K562 (cell line): ENCODE results near the gene SPSB1. TPM values are rescaled to one million over a fixed set of nuclear protein-coding genes. Genes with fewer than 3 reads are reported as not detected.
A peak's percentile ranks its signal among the peaks of the same experiment; 100 is the strongest.

Experiments used
- ARID1B ChIP-seq: fragments of 450-650 bp; IDR thresholded peaks from 2 replicates; pipeline ENCODE4 v1.6.1; 2016; ENCODE audit warnings: antibody characterized with exemption, mild to moderate bottlenecking, inconsistent platforms
- BHLHE40 ChIP-seq: IDR thresholded peaks from 2 replicates; pipeline ENCODE4 v1.6.1; 2011; ENCODE audit warnings: low read length, improper control_type of control experiment
- CBFA2T2 ChIP-seq: fragments of 450-650 bp; conservative IDR thresholded peaks from 2 replicates; pipeline ENCODE4 v1.6.1; 2017; ENCODE audit warnings: mild to moderate bottlenecking
- CBFA2T3 ChIP-seq: fragments of 450-650 bp; IDR thresholded peaks from 2 replicates; pipeline ENCODE4 v1.6.1; 2017
- CHD4 ChIP-seq: fragments of 200-600 bp; sonication (generic); IDR thresholded peaks from 3 replicates; pipeline ENCODE4 v1.6.1; 2012; ENCODE audit warnings: low read depth, mild to moderate bottlenecking, mixed read lengths, low read length, inconsistent platforms; ENCODE audit not compliant: insufficient read depth, insufficient replicate concordance, poor library complexity, severe bottlenecking
- DPF2 ChIP-seq: fragments of 450-650 bp; IDR thresholded peaks from 2 replicates; pipeline ENCODE4 v1.6.1; 2016
- FOXM1 ChIP-seq, 2 experiments: fragments of 450-650 bp in 1 of 2; sonication (generic) in 1 of 2; formaldehyde crosslinking in 1 of 2; IDR thresholded peaks; 2 replicates each; pipeline versions ENCODE4 v1.6.1 to v1.9.0; 2017 to 2022; ENCODE audit warnings: low read depth in 2 of 2, mild to moderate bottlenecking in 2 of 2, missing genetic modification reagents in 1 of 2, moderate library complexity in 1 of 2
- HDAC1 ChIP-seq, 2 experiments: fragments of 450-650 bp; IDR thresholded peaks; 2 replicates each; pipeline ENCODE4 v1.6.1; 2016 to 2017; ENCODE audit warnings: inconsistent platforms in 1 of 2, mild to moderate bottlenecking in 1 of 2, moderate library complexity in 1 of 2
- HDAC2 ChIP-seq: fragments of 450-650 bp; IDR thresholded peaks from 2 replicates; pipeline ENCODE4 v1.6.1; 2016; ENCODE audit warnings: mild to moderate bottlenecking
- KDM1A ChIP-seq, 2 experiments: fragments of 450-650 bp; IDR thresholded peaks; 2 replicates each; pipeline ENCODE4 v1.6.1; 2016; ENCODE audit warnings: mild to moderate bottlenecking in 2 of 2
- KLF10 ChIP-seq: fragments of 250-450 bp; sonication (Bioruptor Pico); IDR thresholded peaks from 2 replicates; pipeline ENCODE4 v1.6.1; 2021; ENCODE audit warnings: matching md5 sums
- KLF16 ChIP-seq: IDR thresholded peaks from 2 replicates; pipeline ENCODE4 v1.6.1; 2016; ENCODE audit warnings: antibody characterized with exemption
- PHB2 ChIP-seq: fragments of 450-650 bp; IDR thresholded peaks from 2 replicates; pipeline ENCODE4 v1.6.1; 2017; ENCODE audit warnings: low read depth
- PHTF2 ChIP-seq: fragments of 250-450 bp; sonication (Bioruptor Pico); IDR thresholded peaks from 2 replicates; pipeline ENCODE4 v1.5.0; 2021; ENCODE audit warnings: mild to moderate bottlenecking
- RCOR1 ChIP-seq, 2 experiments: IDR thresholded peaks; 2 replicates each; pipeline ENCODE4 v1.6.1; 2012; ENCODE audit warnings: low read depth in 2 of 2, low read length in 2 of 2, borderline replicate concordance in 1 of 2, improper control_type of control experiment in 1 of 2
- SMARCA4 ChIP-seq: fragments of 450-650 bp; IDR thresholded peaks from 2 replicates; pipeline ENCODE4 v1.6.1; 2016
- STAT5A ChIP-seq: IDR thresholded peaks from 2 replicates; pipeline ENCODE4 v1.6.1; 2012; ENCODE audit warnings: low read length, inconsistent platforms, borderline replicate concordance
- TEAD1 ChIP-seq, 2 experiments: fragments of 450-650 bp in 1 of 2; sonication (generic) in 1 of 2; formaldehyde crosslinking; IDR thresholded peaks; 2 replicates each; pipeline versions ENCODE4 v1.4.0 to v1.8.0; 2020 to 2022; ENCODE audit warnings: mild to moderate bottlenecking in 2 of 2, missing genetic modification reagents in 1 of 2
- TEAD4 ChIP-seq, 2 experiments: sonication (generic) in 1 of 2; formaldehyde crosslinking in 1 of 2; IDR thresholded peaks; 2 replicates each; pipeline versions ENCODE4 v1.6.1 to v1.8.0; 2012 to 2022; ENCODE audit warnings: borderline replicate concordance in 1 of 2, inconsistent platforms in 1 of 2, low read length in 1 of 2, mild to moderate bottlenecking in 1 of 2, missing genetic modification reagents in 1 of 2
- ZBTB1 ChIP-seq: sonication (generic); formaldehyde crosslinking; IDR thresholded peaks from 2 replicates; pipeline ENCODE4 v1.8.1; 2023; ENCODE audit warnings: missing genetic modification reagents, low read depth, mild to moderate bottlenecking, borderline replicate concordance
- ZNF133 ChIP-seq: fragments of 250-450 bp; sonication (Bioruptor Pico); IDR thresholded peaks from 2 replicates; pipeline ENCODE4 v1.4.0; 2020; ENCODE audit warnings: mild to moderate bottlenecking
- ZNF146 ChIP-seq: IDR thresholded peaks from one replicate; pipeline ENCODE4 v1.6.1; 2018; ENCODE audit warnings: missing compliant biosample characterization; ENCODE audit not compliant: unreplicated experiment
- ZNF23 ChIP-seq: fragments of 250-450 bp; sonication (Bioruptor Pico); IDR thresholded peaks from 2 replicates; pipeline ENCODE4 v1.4.0; 2020; ENCODE audit warnings: mild to moderate bottlenecking
- ZNF232 ChIP-seq: sonication (generic); formaldehyde crosslinking; IDR thresholded peaks from 2 replicates; pipeline ENCODE4 v1.8.0; 2022; ENCODE audit warnings: mild to moderate bottlenecking, missing genetic modification reagents
- ZNF586 ChIP-seq: fragments of 450-650 bp; formaldehyde crosslinking; conservative IDR thresholded peaks from 2 replicates; pipeline ENCODE4 v1.4.0; 2020; ENCODE audit warnings: mild to moderate bottlenecking, moderate library complexity
- polyA plus RNA-seq, 8 experiments: library from polyadenylated mRNA; depleted of rRNA in 4 of 8; stranded (reverse) in 5 of 8; unstranded in 3 of 8; fragments of >200 nt; fragmentation: Nextera tagmentation in 2 of 8; fragmentation: Illumina TruSeq in 1 of 8; extraction: Ambion mirVana in 2 of 8; extraction: Trizol in 1 of 8; gene quantifications; 2 replicates each; pipeline versions ENCODE4 v1.2.1 to v1.2.3, GENCODE V29; 2011 to 2014; ENCODE audit warnings: inconsistent platforms in 1 of 8, missing spikeins in 1 of 8
- total RNA-seq, 7 experiments: library from RNA; depleted of rRNA in 6 of 7; stranded (reverse); fragments of >200 nt in 6 of 7; fragmentation: Illumina TruSeq in 2 of 7; extraction: Trizol in 2 of 7; gene quantifications; 2 replicates each; pipeline versions ENCODE4 v1.2.1 to v1.2.3, GENCODE V29; 2011 to 2021; ENCODE audit warnings: low replicate concordance in 1 of 7
- TF ChIP-seq, protein P1 (sequence below): fragments of 450-650 bp; formaldehyde crosslinking; IDR thresholded peaks from 2 replicates; pipeline ENCODE4 v1.4.0; 2022; ENCODE audit warnings: missing genetic modification characterization
- TF ChIP-seq, protein P2 (sequence below): fragments of 450-650 bp; IDR thresholded peaks from 2 replicates; pipeline ENCODE4 v1.6.1; 2016; ENCODE audit warnings: low read depth, mild to moderate bottlenecking, moderate library complexity

Gene SPSB1
- total and polyA plus RNA-seq, 9 of the 15 experiments (the other 6 are each of a cell fraction or from before 2014, with no cell fraction given) = 0.06 to 0.35 (median 0.14) TPM; not detected in 6

DNA sequence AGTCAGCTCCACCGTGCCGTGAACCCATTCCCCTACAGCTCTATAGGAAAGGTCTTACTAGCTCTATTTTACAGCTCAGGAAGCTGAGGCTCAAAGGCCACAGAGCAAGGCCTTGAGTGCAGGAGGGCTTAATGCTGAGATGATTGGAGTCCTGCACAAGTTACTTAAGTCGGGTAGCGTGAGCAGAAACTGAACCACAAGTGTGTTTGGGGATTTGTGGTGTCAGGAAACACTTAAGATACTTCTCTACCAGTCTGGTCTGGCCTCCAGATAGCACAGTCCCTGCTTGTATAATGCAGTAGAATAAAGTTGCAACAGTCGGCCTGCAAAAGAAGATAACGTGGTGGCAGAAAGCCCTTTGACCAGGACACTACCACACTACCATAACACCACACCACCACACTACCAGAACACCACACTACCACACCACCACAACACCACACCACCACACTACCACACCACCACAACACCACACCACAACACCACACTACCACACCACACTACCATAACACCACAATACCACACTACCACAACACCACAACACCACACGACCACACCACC lies 118.1 kb downstream of the SPSB1 start (continued):
- TF ChIP-seq RCOR1 (IDR thresholded peaks at IDR 0.05; ENCODE audit: borderline replicate concordance in 1 of 2, low read depth in 2 of 2, low read length in 2 of 2) (peak in 1 of 2 experiments; percentile 26; a peak in 1 of 4 replicates), TEAD4 (IDR thresholded peaks at IDR 0.05; ENCODE audit: low read length) (peak; percentile 84), TEAD4 (CRISPR knock-in tag; IDR thresholded peaks at IDR 0.05; ENCODE audit: borderline replicate concordance) (no peak), CHD4 (peak; percentile 84), KLF16 (0 out of 2 replicates have a peak, but pooled peaks have one; percentile 50), PHB2 (peak; percentile 62; the same call in 1 of the 2 replicates), ARID1B (peak; percentile 87), STAT5A (peak; percentile 65; the same call in 1 of the 2 replicates), SMARCA4 (peak; percentile 29; the same call in 1 of the 2 replicates), CBFA2T3 (peak; percentile 92), ZNF133 (CRISPR knock-in tag) (no peak), DPF2 (peak; percentile 67), PHTF2 (CRISPR knock-in tag) (no peak), HDAC2 (peak; percentile 27; the same call in 1 of the 2 replicates), BHLHE40 (peak; percentile 75; the same call in 1 of the 2 replicates), FOXM1 (IDR thresholded peaks at IDR 0.05; ENCODE audit: low read depth) (0 out of 2 replicates have a peak, but pooled peaks have one; percentile 33), FOXM1 (CRISPR knock-in tag; IDR thresholded peaks at IDR 0.05; ENCODE audit: low read depth) (no peak), ZNF586 (no peak), KDM1A (IDR thresholded peaks at IDR 0.05) (peak; percentile 66 to 75), ZNF23 (no peak), ZNF232 (CRISPR knock-in tag) (no peak), CBFA2T2 (peak; percentile 81), TEAD1 (CRISPR knock-in tag; IDR thresholded peaks at IDR 0.05) (no peak), HDAC1 (IDR thresholded peaks at IDR 0.05) (0 out of 4 replicates have a peak, but pooled peaks of 1 of the 2 experiments have one; percentile 36), KLF10 (CRISPR knock-in tag) (no peak), ZNF146 (no peak), ZBTB1 (CRISPR knock-in tag) (peak; percentile 40; the same call in 1 of the 2 replicates)
- TF ChIP-seq, protein P1, sequence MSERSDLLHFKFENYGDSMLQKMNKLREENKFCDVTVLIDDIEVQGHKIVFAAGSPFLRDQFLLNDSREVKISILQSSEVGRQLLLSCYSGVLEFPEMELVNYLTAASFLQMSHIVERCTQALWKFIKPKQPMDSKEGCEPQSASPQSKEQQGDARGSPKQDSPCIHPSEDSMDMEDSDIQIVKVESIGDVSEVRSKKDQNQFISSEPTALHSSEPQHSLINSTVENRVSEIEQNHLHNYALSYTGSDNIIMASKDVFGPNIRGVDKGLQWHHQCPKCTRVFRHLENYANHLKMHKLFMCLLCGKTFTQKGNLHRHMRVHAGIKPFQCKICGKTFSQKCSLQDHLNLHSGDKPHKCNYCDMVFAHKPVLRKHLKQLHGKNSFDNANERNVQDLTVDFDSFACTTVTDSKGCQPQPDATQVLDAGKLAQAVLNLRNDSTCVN (CRISPR knock-in tag) = peak; percentile 81; the same call in 1 of the 2 replicates
- TF ChIP-seq, protein P2, sequence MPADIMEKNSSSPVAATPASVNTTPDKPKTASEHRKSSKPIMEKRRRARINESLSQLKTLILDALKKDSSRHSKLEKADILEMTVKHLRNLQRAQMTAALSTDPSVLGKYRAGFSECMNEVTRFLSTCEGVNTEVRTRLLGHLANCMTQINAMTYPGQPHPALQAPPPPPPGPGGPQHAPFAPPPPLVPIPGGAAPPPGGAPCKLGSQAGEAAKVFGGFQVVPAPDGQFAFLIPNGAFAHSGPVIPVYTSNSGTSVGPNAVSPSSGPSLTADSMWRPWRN = peak; percentile 92
